Measurements from ENCODE around the gene SOX18. TPM values are rescaled to one million over a fixed set of nuclear protein-coding genes. Genes with fewer than 3 reads are reported as not detected.

Gene SOX18
- total and polyA plus RNA-seq, 2 of the 13 experiments (the other 11 are each of a cell fraction or from before 2014, with no cell fraction given), result 1.6 to 1.9 TPM

- TF ChIP-seq SNAPC2 (CRISPR knock-in tag; IDR thresholded peaks at IDR 0.05), result no peak
- TF ChIP-seq ZNF451 (CRISPR knock-in tag; IDR thresholded peaks at IDR 0.05), result no peak
- TF ChIP-seq ZNF30 (CRISPR knock-in tag; IDR thresholded peaks at IDR 0.05), result no peak
- TF ChIP-seq KAT8 (CRISPR knock-in tag; IDR thresholded peaks at IDR 0.05), result no peak
- no peak for TF ChIP-seq ADNP (CRISPR knock-in tag; IDR thresholded peaks at IDR 0.05)
- TF ChIP-seq ZBTB39 (CRISPR knock-in tag; IDR thresholded peaks at IDR 0.05), result no peak
- no peak for TF ChIP-seq ZNF253 (CRISPR knock-in tag; IDR thresholded peaks at IDR 0.05; ENCODE audit: borderline replicate concordance)
- no peak for TF ChIP-seq GZF1 (CRISPR knock-in tag; IDR thresholded peaks at IDR 0.05)
- TF ChIP-seq ZBTB1 (CRISPR knock-in tag; IDR thresholded peaks at IDR 0.05; ENCODE audit: borderline replicate concordance), result no peak
- TF ChIP-seq NR2F1 (CRISPR knock-in tag; IDR thresholded peaks at IDR 0.05), result no peak
- no peak for TF ChIP-seq MYPOP (CRISPR knock-in tag; IDR thresholded peaks at IDR 0.05)
- TF ChIP-seq ZNF891 (CRISPR knock-in tag; IDR thresholded peaks at IDR 0.05), result no peak
- no peak for TF ChIP-seq KLF6 (CRISPR knock-in tag; IDR thresholded peaks at IDR 0.05)
- no peak for TF ChIP-seq ZNF460 (CRISPR knock-in tag; IDR thresholded peaks at IDR 0.05; ENCODE audit: borderline replicate concordance)
- TF ChIP-seq BCL3 (CRISPR knock-in tag; IDR thresholded peaks at IDR 0.05), result no peak
- TF ChIP-seq E2F1 (CRISPR knock-in tag; IDR thresholded peaks at IDR 0.05), result no peak
- no peak for TF ChIP-seq ZNF749 (CRISPR knock-in tag; IDR thresholded peaks at IDR 0.05; ENCODE audit: borderline replicate concordance)
- TF ChIP-seq ZNF784 (CRISPR knock-in tag; IDR thresholded peaks at IDR 0.05; ENCODE audit: borderline replicate concordance), result peak; percentile 28; the same call in 1 of the 2 replicates
- no peak for TF ChIP-seq ZNF18 (CRISPR knock-in tag; IDR thresholded peaks at IDR 0.05; ENCODE audit: insufficient replicate concordance)
- TF ChIP-seq ETV6 (CRISPR knock-in tag; conservative IDR thresholded peaks at IDR 0.05), result no peak
- no peak for TF ChIP-seq ZNF335 (CRISPR knock-in tag; IDR thresholded peaks at IDR 0.05)
- TF ChIP-seq ZNF207 (IDR thresholded peaks at IDR 0.05; ENCODE audit: borderline replicate concordance), result no peak
- no peak for TF ChIP-seq SSRP1 (CRISPR knock-in tag; IDR thresholded peaks at IDR 0.05)
Observed at GRCh38 chr20:64048402-64049044, 916 bp downstream of the SOX18 start (continued).

Data from HepG2 (cell line).